ENCODE data around the gene TADA1.

- TF ChIP-seq CTCF (IDR thresholded peaks at IDR 0.05), result no peak
- no peak for TF ChIP-seq ZFX (IDR thresholded peaks at IDR 0.05; ENCODE audit: borderline replicate concordance)
Measured at GRCh38 chr1:166899769-166900168, 23.7 kb upstream of the TADA1 start.

Measured in 22Rv1 (cell line).